HG02798 (cell line): ENCODE results near the gene NKX2-8.

Experiments
- ATAC-seq: cut with Tn5 transposase; IDR thresholded peaks from one replicate; pipeline ENCODE4 v1.9.1; 2021; ENCODE audit warnings: mild to moderate bottlenecking; ENCODE audit not compliant: unreplicated experiment, poor library complexity

The NKX2-8 gene

GRCh38 chr14:36582011-36582873, at the start of gene NKX2-8:
NKX2-8 (minus strand) TSS chr14:36582614; CDS start chr14:36582389, 225 bp downstream.
- ATAC-seq, result no peak

DNA sequence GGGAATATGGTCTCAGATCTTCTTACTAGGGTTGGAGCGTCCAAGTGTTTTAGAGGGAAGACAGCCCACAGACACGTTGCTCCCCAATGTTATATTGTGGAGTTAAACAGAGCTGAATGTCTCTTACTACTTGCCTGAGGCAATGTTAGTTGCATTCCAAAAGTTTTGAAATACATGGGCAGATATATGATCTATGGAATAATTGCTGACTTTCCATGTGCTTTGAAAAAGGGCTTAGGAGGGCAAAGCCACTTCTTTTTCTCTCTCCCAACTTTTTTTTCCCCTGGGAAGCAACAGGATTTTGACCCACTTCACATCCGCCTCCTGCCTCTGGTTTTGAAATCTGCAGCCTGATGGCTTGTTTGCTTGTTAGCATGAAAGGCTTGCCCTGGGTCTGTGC, 45.6 kb upstream of the NKX2-8 start:
- ATAC-seq, result no peak

- no peak for ATAC-seq
Observed at GRCh38 chr14:36626151-36626550, 43.7 kb upstream of the NKX2-8 start.

GRCh38 chr14:36625436-36625835, 43.0 kb upstream of the NKX2-8 start:
- ATAC-seq, result no peak

- ATAC-seq, result no peak
Observed at GRCh38 chr14:36625014-36625413, 42.6 kb upstream of the NKX2-8 start.

DNA sequence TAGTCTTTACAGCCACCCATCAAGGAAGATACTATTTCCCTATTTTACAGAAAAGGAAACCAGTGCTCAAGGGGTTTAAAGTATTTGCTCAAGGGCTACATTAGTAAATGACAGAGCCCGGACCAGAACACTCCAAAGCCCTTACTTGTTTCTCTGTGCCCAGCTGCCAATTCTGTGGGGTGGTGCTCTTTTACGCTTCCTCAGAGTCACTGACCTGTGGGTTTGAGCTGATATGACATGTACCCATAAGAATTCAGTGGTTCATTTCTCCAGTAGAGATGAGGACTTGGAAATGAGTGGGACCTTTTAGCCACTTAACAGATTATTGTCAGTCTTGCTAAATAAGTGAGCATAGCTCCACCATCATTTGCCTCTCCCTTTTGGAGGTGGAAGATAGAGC, 37.4 kb upstream of the NKX2-8 start:
- ATAC-seq, result no peak

GRCh38 chr14:36619131-36619530, 36.7 kb upstream of the NKX2-8 start:
- no peak for ATAC-seq

DNA sequence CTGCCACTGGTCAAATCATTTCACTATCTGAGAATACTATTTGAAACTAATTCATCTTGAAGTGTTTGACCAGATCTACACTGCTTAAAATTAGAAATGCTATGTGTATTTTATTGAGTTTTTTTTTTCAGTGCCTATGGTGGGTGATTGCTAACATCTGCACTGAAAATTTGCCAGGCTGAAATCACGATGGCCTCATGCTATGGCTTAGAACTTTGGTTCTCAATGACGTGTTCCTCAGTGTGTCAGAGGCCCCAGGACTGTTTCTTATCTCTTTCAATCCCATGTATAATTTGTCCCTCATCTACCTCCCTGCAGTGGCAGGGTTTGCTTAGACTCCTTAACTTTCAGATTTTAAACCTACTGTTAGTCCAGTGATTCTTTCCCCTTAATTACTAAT, 36.2 kb upstream of the NKX2-8 start:
- ATAC-seq, result no peak

GRCh38 chr14:36617824-36618223, 35.4 kb upstream of the NKX2-8 start:
- ATAC-seq, result no peak

GRCh38 chr14:36605506-36605857, 23.1 kb upstream of the NKX2-8 start:
- ATAC-seq, result no peak

GRCh38 chr14:36604757-36605505, 22.5 kb upstream of the NKX2-8 start:
- ATAC-seq, result peak; percentile 88

GRCh38 chr14:36600431-36600830, 18.0 kb upstream of the NKX2-8 start:
- no peak for ATAC-seq

DNA sequence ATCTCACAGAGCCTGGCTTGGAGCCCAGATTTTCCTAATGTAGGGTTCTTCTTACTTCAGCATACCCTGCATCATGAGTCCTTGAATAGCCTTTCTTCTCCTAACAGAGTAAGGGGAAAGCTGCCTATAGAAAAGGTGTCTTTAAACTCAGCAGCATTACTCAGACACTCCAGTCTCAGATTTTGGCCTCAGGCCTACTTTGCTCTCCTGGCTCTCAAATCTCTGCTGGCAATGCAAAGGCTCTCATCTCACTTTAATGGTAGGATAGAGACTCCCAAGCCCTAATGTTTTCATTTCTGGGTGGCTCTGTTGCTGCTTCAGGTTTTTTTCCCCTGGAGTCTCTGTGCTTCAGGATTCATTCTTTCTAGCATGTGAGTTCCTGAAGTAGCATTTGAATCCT, 9.1 kb upstream of the NKX2-8 start:
- no peak for ATAC-seq

- ATAC-seq, result no peak
Observed at GRCh38 chr14:36588788-36589187, 6.4 kb upstream of the NKX2-8 start.

DNA sequence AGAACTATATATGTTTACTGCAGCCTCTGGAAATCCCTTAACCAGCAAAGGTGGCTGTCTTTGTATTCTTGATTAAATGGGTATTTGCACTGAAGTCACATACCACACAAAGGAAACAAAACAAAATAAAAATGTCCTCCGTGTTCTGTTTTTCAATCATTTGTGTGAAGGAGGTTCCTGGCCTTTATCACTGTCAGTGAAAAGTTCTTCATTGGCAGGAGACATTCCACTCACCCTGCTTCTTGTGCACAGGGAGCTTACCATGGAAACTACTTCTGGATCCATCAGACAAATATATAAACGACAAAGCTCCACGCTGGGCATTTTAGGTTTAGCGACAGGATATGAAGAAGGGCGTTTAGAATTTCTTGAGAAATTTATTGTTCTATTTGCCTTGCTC, 5.7 kb upstream of the NKX2-8 start:
- no peak for ATAC-seq

DNA sequence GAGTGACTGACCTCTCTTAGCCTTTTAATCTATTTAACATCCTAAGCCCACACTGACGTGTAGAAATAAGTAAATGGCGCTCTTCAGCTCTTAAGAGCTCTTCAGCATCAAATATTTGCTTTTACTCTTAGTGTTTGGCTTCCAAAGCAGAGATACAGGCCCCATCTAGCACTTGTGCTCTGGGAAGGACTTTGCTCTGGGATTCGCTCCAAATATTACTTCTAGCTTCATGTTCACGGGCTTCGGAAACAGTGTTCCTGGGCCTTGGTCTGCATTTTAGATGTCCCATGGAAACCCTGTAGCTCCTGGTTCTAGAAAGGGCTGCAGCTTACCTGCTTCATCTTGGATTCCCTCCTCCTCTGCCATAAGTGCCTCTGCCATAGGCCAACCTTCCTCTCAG, 2.7 kb upstream of the NKX2-8 start:
- ATAC-seq, result no peak

GRCh38 chr14:36583893-36584811, 1.7 kb upstream of the NKX2-8 start:
- ATAC-seq, result no peak

DNA sequence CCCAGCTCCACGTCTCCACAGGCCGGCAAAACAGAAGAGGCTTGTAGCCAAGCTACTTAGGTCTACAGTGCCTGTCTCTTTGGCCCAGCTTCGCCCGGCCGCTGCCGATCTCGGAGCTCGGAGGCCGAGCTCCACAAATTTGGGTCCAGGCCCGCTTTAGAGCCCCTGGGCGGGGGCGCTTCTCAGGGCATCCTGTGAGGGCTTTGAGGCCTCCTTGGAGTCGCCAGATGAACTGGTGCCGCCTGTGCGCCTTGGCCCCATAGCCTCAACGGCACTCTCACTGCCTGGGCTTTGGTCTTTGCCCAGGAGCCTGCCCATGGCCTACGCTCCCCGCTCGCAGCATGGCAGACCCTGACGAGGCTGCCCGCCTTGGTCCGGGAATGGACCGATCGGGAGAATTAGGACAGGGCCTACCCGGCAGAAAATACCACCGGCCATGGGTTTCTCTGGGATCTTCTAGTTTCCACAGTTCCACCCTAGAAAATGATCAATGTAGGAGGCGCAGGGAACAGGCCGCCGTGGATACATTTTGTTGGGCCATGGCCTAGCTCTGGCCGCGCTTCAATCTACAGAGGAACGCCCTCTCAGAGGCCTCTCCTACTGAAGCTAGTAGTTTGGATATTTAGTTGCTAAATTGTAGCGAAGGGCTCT, 953 bp upstream of the NKX2-8 start:
- ATAC-seq, result no peak

GRCh38 chr14:36582874-36583241, 444 bp upstream of the NKX2-8 start:
- ATAC-seq, result no peak
